Thymus (tissue), 11 donors: ENCODE measurements around the gene DAND5. TPM values are rescaled to one million over a fixed set of nuclear protein-coding genes. Genes with fewer than 3 reads are reported as not detected.

Source experiments
- DNase-seq, 9 donors: peaks; one replicate each; pipeline ENCODE4 v3.0.0-alpha.2; 2013; ENCODE audit warnings: low spot score in 9 of 9, low read depth in 6 of 9, missing footprints in 1 of 9
- H3K27ac ChIP-seq, 2 donors: one replicate each; pipeline ENCODE4 v1.5.1; 2013; ENCODE audit warnings: control low read depth in 1 of 2, low read depth in 1 of 2, low read length in 1 of 2, mild to moderate bottlenecking in 1 of 2, moderate library complexity in 1 of 2
- H3K27me3 ChIP-seq, 2 donors: one replicate each; pipeline ENCODE4 v1.5.1; 2013; ENCODE audit warnings: low read length in 1 of 2; ENCODE audit not compliant: control insufficient read depth in 2 of 2, insufficient read depth in 1 of 2
- H3K36me3 ChIP-seq, 2 donors: one replicate each; pipeline ENCODE4 v1.5.1; 2013; ENCODE audit warnings: low read length in 1 of 2, mild to moderate bottlenecking in 1 of 2, moderate library complexity in 1 of 2; ENCODE audit not compliant: control insufficient read depth in 2 of 2, insufficient read depth in 2 of 2
- H3K4me1 ChIP-seq, 2 donors: one replicate each; pipeline ENCODE4 v1.5.1; 2013; ENCODE audit warnings: low read length in 2 of 2; ENCODE audit not compliant: control insufficient read depth in 2 of 2, insufficient read depth in 2 of 2
- H3K4me3 ChIP-seq, 2 donors: one replicate each; pipeline ENCODE4 v1.5.1; 2013; ENCODE audit warnings: low read length in 2 of 2, control low read depth in 1 of 2, mild to moderate bottlenecking in 1 of 2
- H3K9me3 ChIP-seq, 2 donors: one replicate each; pipeline ENCODE4 v1.5.1; 2013; ENCODE audit warnings: low read length in 1 of 2, mild to moderate bottlenecking in 1 of 2; ENCODE audit not compliant: control insufficient read depth in 2 of 2, insufficient read depth in 1 of 2
- WGBS: extraction: QIAGEN DNeasy Blood & Tissue Kit; methylation state at CpG from one replicate; pipeline ENCODE4 v1.1.7; 2013; 5-methylcytosine and 5-hydroxymethylcytosine counted together
- polyA plus RNA-seq: library from polyadenylated mRNA; stranded (reverse); fragments of 200-250 nt; gene quantifications from one replicate; pipeline ENCODE4 v1.2.3, GENCODE V29; 2013
- total RNA-seq: library from RNA; stranded (reverse); fragments of 120-200 nt; gene quantifications from one replicate; pipeline ENCODE4 v1.2.4, GENCODE V29; 2013
- donor health status: healthy.

Gene DAND5
- total and polyA plus RNA-seq, 2 donors: 0.09 TPM

DNA sequence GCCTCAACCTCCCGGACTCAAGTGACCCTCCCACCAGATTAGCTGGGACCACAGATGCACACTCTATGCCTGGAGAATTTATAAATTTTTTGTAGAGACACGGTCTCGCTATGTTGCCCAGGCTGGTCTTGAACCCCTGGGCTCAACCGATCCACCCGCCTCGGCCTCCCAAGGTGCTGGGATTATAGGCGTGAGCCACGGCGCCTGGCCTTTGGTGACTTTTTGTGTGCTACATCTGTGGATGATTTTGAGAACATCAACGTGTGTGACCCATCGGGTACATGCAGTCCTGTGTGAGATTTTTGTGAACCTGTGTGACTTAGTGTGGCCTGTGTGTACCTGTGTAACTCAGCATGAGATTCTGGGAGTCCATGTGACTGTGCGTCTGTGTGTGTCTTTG is 17.4 kb downstream of the DAND5 start:
- no peaks in the 10 kb centered on the region for H3K36me3 ChIP-seq
- peaks cover 3% of the 10 kb centered on the region in 2 donors for H3K4me1 ChIP-seq
- DNase-seq: no peak
- H3K27me3 ChIP-seq: peaks cover 2 to 78% of the 10 kb centered on the region in 2 donors
- H3K9me3 ChIP-seq: peaks cover 0 to 11% of the 10 kb centered on the region in 2 donors
- 98% methylated on average over 12 of the region's 12 CpGs for WGBS
- H3K27ac ChIP-seq: no peak overlapping the region
- H3K4me3 ChIP-seq: no peak overlapping the region

GRCh38 chr19:12987190-12987589 is 17.8 kb downstream of the DAND5 start:
- Histone ChIP-seq H3K9me3 (peaks cover 0 to 11% of the 10 kb centered on the region in 2 donors), H3K36me3 (no peaks in the 10 kb centered on the region), H3K4me3 (no peak overlapping the region), H3K27ac (no peak overlapping the region), H3K27me3 (peaks cover 2 to 75% of the 10 kb centered on the region in 2 donors), H3K4me1 (peaks cover 3% of the 10 kb centered on the region in 2 donors)
- WGBS: 86% methylated on average over 3 of the region's 3 CpGs
- DNase-seq: no peak

- WGBS: 43% methylated on average over 10 of the region's 10 CpGs
Measured at GRCh38 chr19:12987781-12988180, 18.4 kb downstream of the DAND5 start.

DNA sequence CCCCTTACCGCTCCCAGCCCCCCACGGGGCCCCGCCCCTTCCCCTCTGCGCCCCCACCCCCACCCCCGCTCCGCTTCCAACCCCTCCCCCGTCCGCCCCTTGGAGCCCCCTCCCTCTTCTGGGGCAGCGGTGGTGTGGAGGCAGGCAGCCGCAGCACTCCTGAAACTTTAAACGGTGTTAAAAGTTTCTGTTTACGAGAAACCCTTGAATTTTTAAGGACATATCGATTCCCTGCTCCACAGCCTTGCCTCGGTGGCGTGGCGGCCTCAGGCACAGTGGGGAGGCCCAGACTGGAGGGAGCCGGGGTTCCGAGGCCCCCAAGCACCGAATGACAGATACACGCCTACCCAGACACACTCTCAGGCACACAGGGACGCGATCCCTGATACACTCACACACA is 21.1 kb downstream of the DAND5 start:
- WGBS: 65% methylated on average over 22 of the region's 22 CpGs
- Histone ChIP-seq H3K36me3 (no peaks in the 10 kb centered on the region), H3K27ac (no peak overlapping the region), H3K4me1 (peaks cover 0 to 5% of the 10 kb centered on the region in 2 donors), H3K9me3 (peaks cover 0 to 11% of the 10 kb centered on the region in 2 donors), H3K4me3 (no peak overlapping the region), H3K27me3 (peaks cover 0 to 68% of the 10 kb centered on the region in 2 donors)
- no peak for DNase-seq

More at GRCh38 chr19:12987781-12988180, 18.4 kb downstream of the DAND5 start:
- Histone ChIP-seq H3K4me3 (no peak overlapping the region), H3K4me1 (peaks cover 3% of the 10 kb centered on the region in 2 donors), H3K27me3 (peaks cover 2 to 71% of the 10 kb centered on the region in 2 donors), H3K27ac (no peak overlapping the region), H3K36me3 (no peaks in the 10 kb centered on the region), H3K9me3 (peaks cover 0 to 11% of the 10 kb centered on the region in 2 donors)
- no peak for DNase-seq

DNA sequence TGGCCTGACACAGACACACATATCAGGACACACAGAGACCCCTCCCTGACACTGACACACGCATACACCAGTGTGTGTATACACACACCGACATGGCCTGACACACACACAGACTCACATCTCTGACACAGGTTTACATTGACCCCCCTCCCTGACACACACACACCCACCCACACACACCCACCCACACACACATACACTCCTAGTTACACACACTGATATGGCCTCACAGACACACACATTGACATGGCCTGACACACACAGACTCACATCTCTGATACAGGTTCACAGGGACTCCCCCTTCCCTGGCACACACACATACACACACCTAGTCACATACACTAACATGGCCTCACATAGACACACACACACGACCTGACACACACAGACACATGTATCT is 21.5 kb downstream of the DAND5 start:
- peaks cover 0 to 5% of the 10 kb centered on the region in 2 donors for H3K4me1 ChIP-seq
- H3K4me3 ChIP-seq: no peak overlapping the region
- WGBS: 82% methylated on average over 3 of the region's 3 CpGs
- H3K27ac ChIP-seq: no peak overlapping the region
- peaks cover 2 to 65% of the 10 kb centered on the region in 2 donors for H3K27me3 ChIP-seq
- DNase-seq: no peak
- no peaks in the 10 kb centered on the region for H3K36me3 ChIP-seq
- H3K9me3 ChIP-seq: peaks cover 0 to 11% of the 10 kb centered on the region in 2 donors

GRCh38 chr19:12991296-12991695 is 21.9 kb downstream of the DAND5 start:
- H3K4me1 ChIP-seq: peaks cover 0 to 5% of the 10 kb centered on the region in 2 donors
- H3K27ac ChIP-seq: no peak overlapping the region
- peaks cover 6 to 66% of the 10 kb centered on the region in 2 donors for H3K27me3 ChIP-seq
- H3K4me3 ChIP-seq: no peak overlapping the region
- 98% methylated on average over 5 of the region's 5 CpGs for WGBS
- H3K9me3 ChIP-seq: peaks cover 0 to 11% of the 10 kb centered on the region in 2 donors
- H3K36me3 ChIP-seq: no peaks in the 10 kb centered on the region
- no peak for DNase-seq

DNA sequence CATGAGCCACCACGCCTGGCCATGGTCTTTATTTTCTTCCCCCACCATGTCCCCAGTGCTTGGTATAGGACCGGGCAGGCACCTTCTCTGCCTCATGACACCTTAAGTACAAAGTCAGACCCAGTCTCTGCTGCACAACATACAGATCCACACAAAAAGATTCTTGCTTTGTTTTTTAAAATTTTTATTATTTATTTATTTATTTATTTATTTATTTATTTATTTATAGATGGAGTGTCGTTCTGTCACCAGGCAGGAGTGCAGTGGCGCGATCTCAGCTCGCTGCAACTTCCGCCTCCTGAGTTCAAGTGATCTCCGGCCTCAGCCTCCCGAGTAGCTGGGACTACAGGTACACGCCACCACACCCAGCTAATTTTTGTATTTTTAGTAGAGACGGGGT is 23.4 kb downstream of the DAND5 start:
- peaks cover 20 to 70% of the 10 kb centered on the region in 2 donors for H3K27me3 ChIP-seq
- H3K9me3 ChIP-seq: peaks cover 0 to 11% of the 10 kb centered on the region in 2 donors
- 97% methylated on average over 11 of the region's 11 CpGs for WGBS
- H3K4me3 ChIP-seq: no peak overlapping the region
- peaks cover 0 to 5% of the 10 kb centered on the region in 2 donors for H3K4me1 ChIP-seq
- H3K36me3 ChIP-seq: no peaks in the 10 kb centered on the region
- no peak for DNase-seq
- H3K27ac ChIP-seq: no peak overlapping the region

DNA sequence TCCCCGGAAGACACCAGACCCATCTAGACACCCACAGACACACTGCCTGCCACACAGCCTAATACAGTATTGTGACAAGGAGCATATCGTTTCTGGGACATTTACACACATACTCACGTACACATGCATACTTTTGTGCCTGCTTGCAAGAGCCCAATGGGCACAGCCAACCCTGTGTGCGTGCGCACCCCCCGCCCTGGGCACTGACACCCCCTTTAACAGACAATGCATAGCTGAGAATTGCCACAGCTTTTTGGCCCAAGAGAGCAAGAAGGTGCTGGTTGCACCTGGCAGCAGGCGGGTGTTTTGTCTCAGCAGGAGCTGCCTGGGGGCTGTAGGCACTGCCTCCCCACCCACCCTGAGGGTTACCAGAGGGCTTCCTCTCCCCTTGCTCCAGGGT is 24.2 kb downstream of the DAND5 start:
- DNase-seq: no peak
- no peak overlapping the region for H3K27ac ChIP-seq

DNA sequence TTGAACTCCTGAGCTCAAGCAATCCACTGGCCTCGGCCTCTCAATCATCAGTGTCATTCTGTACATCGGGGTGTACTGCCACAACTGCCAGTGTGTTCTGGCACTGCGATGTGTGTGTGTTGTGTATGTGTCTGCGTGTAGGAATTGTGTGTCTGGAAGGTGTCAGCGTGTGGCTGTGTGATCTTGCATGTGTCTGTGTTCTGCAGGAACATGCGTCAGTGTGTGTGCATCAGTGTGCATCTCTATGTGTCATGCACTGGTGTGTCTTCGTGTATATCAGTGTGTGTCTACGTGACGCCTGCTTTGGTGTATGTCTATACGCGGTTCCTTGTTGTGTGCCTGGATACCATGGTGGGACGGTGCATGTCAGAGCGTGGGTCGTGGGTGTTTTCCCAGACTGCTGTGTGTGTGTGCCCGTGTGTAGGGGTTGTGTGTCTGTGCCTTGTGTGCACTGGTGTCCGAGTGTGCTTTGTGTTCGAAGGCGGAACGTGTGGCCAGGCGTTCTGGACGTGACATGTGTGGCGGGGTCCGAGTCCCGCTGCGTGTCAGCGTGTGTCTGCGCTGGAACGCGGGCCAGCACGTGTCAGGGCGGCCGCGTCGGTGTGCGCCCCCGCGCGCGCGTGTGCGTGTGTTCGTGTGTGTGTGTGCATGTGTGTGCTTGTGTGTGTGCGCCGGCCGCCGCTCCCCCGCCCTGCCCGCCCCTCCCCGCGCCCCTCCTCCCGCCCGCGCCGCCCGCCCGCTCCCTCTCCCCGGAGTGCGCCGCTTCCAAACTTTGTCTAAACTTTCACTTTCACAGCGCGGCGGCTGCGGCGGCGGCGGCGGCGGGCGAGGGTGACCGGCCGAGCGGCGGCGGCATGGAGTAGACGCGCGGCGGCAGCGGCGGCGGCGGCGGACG is 25.6 kb downstream of the DAND5 start, which contains the start of gene NFIX:
Gene NFIX, plus strand, starts transcription at position 775 of the 895 bp plus-strand sequence. CDS start 363 bp downstream, outside the sequence.
- Histone ChIP-seq H3K27me3 (peaks cover 20 to 78% of the 10 kb centered on the region in 2 donors), H3K4me1 (peaks cover 0 to 5% of the 10 kb centered on the region in 2 donors), H3K27ac (peak within 1 kb of the TSS in 1 of 2 donors; percentile 8), H3K36me3 (no peaks in the 10 kb centered on the region), H3K9me3 (peaks cover 0 to 1% of the 10 kb centered on the region in 2 donors), H3K4me3 (peak within 1 kb of the TSS; percentile 18 to 77)
- 10% methylated on average over 83 of the region's 84 CpGs for WGBS
- DNase-seq: peak in 1 of 9 donors; percentile 55

More for the DNA sequence above, 24.2 kb downstream of the DAND5 start:
- WGBS: 96% methylated on average over 7 of the region's 7 CpGs
- Histone ChIP-seq H3K4me1 (peaks cover 0 to 5% of the 10 kb centered on the region in 2 donors), H3K4me3 (no peak overlapping the region), H3K36me3 (no peaks in the 10 kb centered on the region), H3K9me3 (peaks cover 0 to 11% of the 10 kb centered on the region in 2 donors), H3K27me3 (peaks cover 20 to 75% of the 10 kb centered on the region in 2 donors)
